CD4-positive, alpha-beta memory T cell (primary cell): ENCODE results near the gene FHIT. TPM values are rescaled to one million over a fixed set of nuclear protein-coding genes. Genes with fewer than 3 reads are reported as not detected.
A peak's percentile ranks its signal among the peaks of the same experiment; 100 is the strongest.

ENCODE experiments used
- CTCF ChIA-PET: fragments of 350-600 bp; sonication (Branson Sonifier 250); formaldehyde crosslinking; loops from one replicate; lab custom pipeline; 2021; ENCODE audit warnings: inconsistent platforms; ENCODE audit not compliant: partially characterized antibody; lab: Charles Lee
- POLR2A ChIA-PET: fragments of 350-600 bp; sonication (Branson Sonifier 250); formaldehyde crosslinking; loops from one replicate; lab custom pipeline; 2021; ENCODE audit not compliant: partially characterized antibody; lab: Charles Lee
- DNase-seq, 5 donors: peaks; one replicate each; pipeline versions ENCODE4 v3.0.0 to v3.0.0-alpha.2; 2020 to 2022; ENCODE audit warnings: mixed read lengths in 1 of 5
- H3K27ac ChIP-seq: one replicate; pipeline ENCODE4 v1.7.0; 2013; ENCODE audit warnings: low read depth, low read length
- H3K27me3 ChIP-seq: 2 replicates; pipeline ENCODE4 v1.7.0; 2013; ENCODE audit warnings: mild to moderate bottlenecking, low read length, moderate library complexity; ENCODE audit not compliant: insufficient read depth
- H3K36me3 ChIP-seq: 2 replicates; pipeline ENCODE4 v1.7.0; 2013; ENCODE audit warnings: mild to moderate bottlenecking, low read length, moderate library complexity; ENCODE audit not compliant: insufficient read depth
- H3K4me1 ChIP-seq: 2 replicates; pipeline ENCODE4 v1.7.0; 2013; ENCODE audit warnings: mild to moderate bottlenecking, low read length, moderate library complexity; ENCODE audit not compliant: insufficient read depth
- H3K4me3 ChIP-seq, 2 donors: one replicate each; pipeline ENCODE4 v1.7.0; 2013; ENCODE audit warnings: low read length in 2 of 2, mild to moderate bottlenecking in 1 of 2
- H3K9me3 ChIP-seq, 2 donors: one replicate each; pipeline ENCODE4 v1.7.0; 2013; ENCODE audit warnings: low read length in 2 of 2, control low read depth in 1 of 2; ENCODE audit not compliant: control insufficient read depth in 1 of 2
- H3K27ac Mint-ChIP-seq, 7 donors: one replicate each; pipeline ENCODE4 v1.8.0; 2020 to 2021; ENCODE audit warnings: mixed read lengths in 7 of 7, mild to moderate bottlenecking in 6 of 7, inconsistent platforms in 3 of 7, moderate library complexity in 3 of 7
- H3K27me3 Mint-ChIP-seq, 2 donors: one replicate each; pipeline ENCODE4 v1.8.0; 2020 to 2021; ENCODE audit warnings: mixed read lengths in 2 of 2
- H3K36me3 Mint-ChIP-seq, 2 donors: one replicate each; pipeline ENCODE4 v1.8.0; 2020 to 2021; ENCODE audit warnings: mixed read lengths in 2 of 2, inconsistent platforms in 1 of 2, mild to moderate bottlenecking in 1 of 2
- H3K4me1 Mint-ChIP-seq, 4 donors: one replicate each; pipeline ENCODE4 v1.8.0; 2020 to 2021; ENCODE audit warnings: mixed read lengths in 4 of 4, mild to moderate bottlenecking in 1 of 4
- H3K4me3 Mint-ChIP-seq, 8 donors: one replicate each; pipeline ENCODE4 v1.8.0; 2020 to 2021; ENCODE audit warnings: mixed read lengths in 8 of 8, mild to moderate bottlenecking in 7 of 8, moderate library complexity in 6 of 8, inconsistent platforms in 3 of 8
- H3K9me3 Mint-ChIP-seq, 8 donors: one replicate each; pipeline ENCODE4 v1.8.0; 2020 to 2021; ENCODE audit warnings: mixed read lengths in 8 of 8, mild to moderate bottlenecking in 5 of 8, inconsistent platforms in 3 of 8, moderate library complexity in 1 of 8
- intact Hi-C: fragments of 100-400 bp; cut with micrococcal nuclease; formaldehyde crosslinking; loops from one replicate; pipeline ENCODE4 v1.15.1; 2023
- polyA plus RNA-seq, 2 donors: library from polyadenylated mRNA; unstranded; fragments of 300-500 nt; fragmentation: Illumina TruSeq; gene quantifications; one replicate each; pipeline ENCODE4 v1.2.3, GENCODE V29; 2021
- total RNA-seq, 2 experiments: library from RNA; stranded (reverse); gene quantifications; one replicate each; pipeline ENCODE4 v1.2.3, GENCODE V29; 2021

Gene FHIT
- total and polyA plus RNA-seq, 4 experiments from 2014 or later = 8.5 to 58.7 (median 33.2) TPM

GRCh38 chr3:59782664-59783063, 1468.6 kb downstream of the FHIT start:
- Mint-ChIP-seq H3K9me3 (peaks cover 0 to 2% (median 0%) of the 10 kb centered on the region in 8 donors), H3K27ac (no peak overlapping the region), H3K27me3 (no peaks in the 10 kb centered on the region), H3K4me1 (peaks cover 21 to 34% (median 25%) of the 10 kb centered on the region in 4 donors), H3K4me3 (no peak overlapping the region), H3K36me3 (peaks cover 0 to 15% of the 10 kb centered on the region in 2 donors)
- Histone ChIP-seq H3K27ac (no peak overlapping the region), H3K9me3 (no peaks in the 10 kb centered on the region), H3K27me3 (no peaks in the 10 kb centered on the region), H3K4me3 (no peak overlapping the region), H3K4me1 (peaks cover 6% of the 10 kb centered on the region), H3K36me3 (no peaks in the 10 kb centered on the region)
- DNase-seq = no peak
- intact Hi-C loops = no loop called here
- ChIA-PET POLR2A (no interaction called here), CTCF (interaction anchor here (1.2 kb wide), 1 partner anchor 13 kb away, joined by 3 read pairs; no protein-coding TSS in a partner anchor)

- no peaks in the 10 kb centered on the region for H3K27me3 Mint-ChIP-seq
- no peak for DNase-seq
- H3K27ac ChIP-seq = no peak overlapping the region
- ChIA-PET POLR2A (no interaction called here), CTCF (no interaction called here)
- H3K9me3 Mint-ChIP-seq = peaks cover 0 to 2% (median 0%) of the 10 kb centered on the region in 8 donors
- H3K36me3 Mint-ChIP-seq = peaks cover 0 to 4% of the 10 kb centered on the region in 2 donors
- no peaks in the 10 kb centered on the region for H3K27me3 ChIP-seq
- H3K4me3 Mint-ChIP-seq = no peak overlapping the region
- no peaks in the 10 kb centered on the region for H3K36me3 ChIP-seq
- H3K4me1 Mint-ChIP-seq = peaks cover 27 to 48% (median 34%) of the 10 kb centered on the region in 4 donors
- H3K4me1 ChIP-seq = peaks cover 6% of the 10 kb centered on the region
- intact Hi-C loops = no loop called here
- H3K4me3 ChIP-seq = no peak overlapping the region
- H3K9me3 ChIP-seq = no peaks in the 10 kb centered on the region
- no peak overlapping the region for H3K27ac Mint-ChIP-seq
Measured at GRCh38 chr3:59780209-59780608, 1471.0 kb downstream of the FHIT start.

GRCh38 chr3:59779260-59779659, 1472.0 kb downstream of the FHIT start:
- POLR2A ChIA-PET = no interaction called here
- Histone ChIP-seq H3K36me3 (no peaks in the 10 kb centered on the region), H3K27me3 (no peaks in the 10 kb centered on the region), H3K4me3 (no peak overlapping the region), H3K27ac (no peak overlapping the region), H3K9me3 (no peaks in the 10 kb centered on the region), H3K4me1 (peaks cover 8% of the 10 kb centered on the region)
- H3K4me3 Mint-ChIP-seq = no peak overlapping the region
- H3K9me3 Mint-ChIP-seq = peaks cover 0 to 2% (median 0%) of the 10 kb centered on the region in 8 donors
- intact Hi-C loops = loop anchor here (10.0 kb wide), 1 partner anchor 354 kb away; no protein-coding TSS in a partner anchor
- H3K27ac Mint-ChIP-seq = no peak overlapping the region
- peaks cover 25 to 48% (median 35%) of the 10 kb centered on the region in 4 donors for H3K4me1 Mint-ChIP-seq
- DNase-seq = no peak
- no peaks in the 10 kb centered on the region for H3K27me3 Mint-ChIP-seq
- no peaks in the 10 kb centered on the region for H3K36me3 Mint-ChIP-seq
- CTCF ChIA-PET = no interaction called here

- Mint-ChIP-seq H3K4me1 (peaks cover 28 to 53% (median 40%) of the 10 kb centered on the region in 4 donors), H3K27ac (peak overlapping the region in 2 of 7 donors; percentile 1 to 8), H3K27me3 (no peaks in the 10 kb centered on the region), H3K4me3 (no peak overlapping the region), H3K9me3 (no peaks in the 10 kb centered on the region), H3K36me3 (no peaks in the 10 kb centered on the region)
- Histone ChIP-seq H3K9me3 (no peaks in the 10 kb centered on the region), H3K4me3 (no peak overlapping the region), H3K36me3 (no peaks in the 10 kb centered on the region), H3K27me3 (no peaks in the 10 kb centered on the region), H3K27ac (no peak overlapping the region), H3K4me1 (peaks cover 19% of the 10 kb centered on the region)
- ChIA-PET POLR2A (no interaction called here), CTCF (interaction anchor here (0.9 kb wide), 1 partner anchor 59 kb away, joined by 3 read pairs; no protein-coding TSS in a partner anchor)
- no peak for DNase-seq
- intact Hi-C loops = loop anchor here (10.0 kb wide), 1 partner anchor 353 kb away; no protein-coding TSS in a partner anchor
Measured at GRCh38 chr3:59777667-59778077, 1473.6 kb downstream of the FHIT start.

GRCh38 chr3:59777066-59777465, 1474.2 kb downstream of the FHIT start:
- H3K4me1 ChIP-seq = peaks cover 25% of the 10 kb centered on the region
- H3K9me3 ChIP-seq = no peaks in the 10 kb centered on the region
- intact Hi-C loops = loop anchor here (10.0 kb wide), 1 partner anchor 352 kb away; no protein-coding TSS in a partner anchor
- CTCF ChIA-PET = no interaction called here
- H3K4me3 Mint-ChIP-seq = no peak overlapping the region
- no peak overlapping the region for H3K27ac ChIP-seq
- no peak overlapping the region for H3K4me3 ChIP-seq
- no peak for DNase-seq
- POLR2A ChIA-PET = no interaction called here
- H3K27me3 ChIP-seq = no peaks in the 10 kb centered on the region
- H3K36me3 Mint-ChIP-seq = no peaks in the 10 kb centered on the region
- no peaks in the 10 kb centered on the region for H3K27me3 Mint-ChIP-seq
- peaks cover 34 to 59% (median 46%) of the 10 kb centered on the region in 4 donors for H3K4me1 Mint-ChIP-seq
- H3K36me3 ChIP-seq = no peaks in the 10 kb centered on the region
- peak overlapping the region in 1 of 7 donors; percentile 34 for H3K27ac Mint-ChIP-seq
- no peaks in the 10 kb centered on the region for H3K9me3 Mint-ChIP-seq

GRCh38 chr3:59775761-59776325, 1475.4 kb downstream of the FHIT start:
- H3K4me1 Mint-ChIP-seq = peaks cover 42 to 70% (median 52%) of the 10 kb centered on the region in 4 donors
- no peaks in the 10 kb centered on the region for H3K36me3 Mint-ChIP-seq
- ChIA-PET POLR2A (no interaction called here), CTCF (no interaction called here)
- intact Hi-C loops = loop anchor here (10.0 kb wide), 1 partner anchor 351 kb away; no protein-coding TSS in a partner anchor
- H3K27me3 ChIP-seq = no peaks in the 10 kb centered on the region
- no peak overlapping the region for H3K27ac ChIP-seq
- H3K4me1 ChIP-seq = peaks cover 31% of the 10 kb centered on the region
- DNase-seq = no peak
- H3K4me3 ChIP-seq = no peak overlapping the region
- no peaks in the 10 kb centered on the region for H3K36me3 ChIP-seq
- H3K27me3 Mint-ChIP-seq = no peaks in the 10 kb centered on the region
- no peaks in the 10 kb centered on the region for H3K9me3 ChIP-seq
- no peaks in the 10 kb centered on the region for H3K9me3 Mint-ChIP-seq
- H3K27ac Mint-ChIP-seq = no peak overlapping the region
- no peak overlapping the region for H3K4me3 Mint-ChIP-seq

GRCh38 chr3:59775106-59775505, 1476.1 kb downstream of the FHIT start:
- ChIA-PET CTCF (no interaction called here), POLR2A (no interaction called here)
- Histone ChIP-seq H3K4me3 (no peak overlapping the region), H3K27me3 (no peaks in the 10 kb centered on the region), H3K9me3 (no peaks in the 10 kb centered on the region), H3K27ac (no peak overlapping the region), H3K36me3 (no peaks in the 10 kb centered on the region), H3K4me1 (peaks cover 31% of the 10 kb centered on the region)
- H3K36me3 Mint-ChIP-seq = no peaks in the 10 kb centered on the region
- H3K27me3 Mint-ChIP-seq = no peaks in the 10 kb centered on the region
- DNase-seq = no peak
- H3K9me3 Mint-ChIP-seq = no peaks in the 10 kb centered on the region
- H3K4me1 Mint-ChIP-seq = peaks cover 45 to 71% (median 52%) of the 10 kb centered on the region in 4 donors
- intact Hi-C loops = loop anchor here (10.0 kb wide), 1 partner anchor 350 kb away; no protein-coding TSS in a partner anchor
- no peak overlapping the region for H3K27ac Mint-ChIP-seq
- no peak overlapping the region for H3K4me3 Mint-ChIP-seq
